Adipocyte (in vitro differentiated cells): ENCODE results near the gene PPP2R2C.

ENCODE experiments used
- DNase-seq: peaks from one replicate; pipeline ENCODE4 v3.0.0-alpha.2; 2015; ENCODE audit warnings: low read depth
- H3K27me3 ChIP-seq: replicated peaks from 2 replicates; pipeline ENCODE4 v1.7.0; 2013; ENCODE audit warnings: mild to moderate bottlenecking, low read length, moderate library complexity; ENCODE audit not compliant: control insufficient read depth, insufficient read depth
- H3K36me3 ChIP-seq: 2 replicates; pipeline ENCODE4 v1.7.0; 2013; ENCODE audit warnings: low read length, mild to moderate bottlenecking, moderate library complexity; ENCODE audit not compliant: control insufficient read depth, insufficient read depth, severe bottlenecking
- H3K4me1 ChIP-seq: 2 replicates; pipeline ENCODE4 v1.7.0; 2013; ENCODE audit warnings: mild to moderate bottlenecking, low read length, moderate library complexity; ENCODE audit not compliant: control insufficient read depth, insufficient read depth
- H3K4me3 ChIP-seq: 2 replicates; pipeline ENCODE4 v1.7.0; 2013; ENCODE audit warnings: mild to moderate bottlenecking, low read length, moderate library complexity
- H3K9ac ChIP-seq: 2 replicates; pipeline ENCODE4 v1.7.0; 2013; ENCODE audit warnings: mild to moderate bottlenecking, low read length, moderate library complexity
- H3K9me3 ChIP-seq: 2 replicates; pipeline ENCODE4 v1.7.0; 2013; ENCODE audit warnings: mild to moderate bottlenecking, low read length, moderate library complexity; ENCODE audit not compliant: control insufficient read depth

Gene PPP2R2C

GRCh38 chr4:6472387-6473263, at the start of gene PPP2R2C:
TSS of gene PPP2R2C (minus strand) at chr4:6472614. CDS start at chr4:6472229, 385 bp downstream.
- no peak within 1 kb of the TSS for H3K4me3 ChIP-seq
- no peaks in the 10 kb centered on the region for H3K36me3 ChIP-seq
- peaks cover 5% of the 10 kb centered on the region for H3K4me1 ChIP-seq
- H3K9ac ChIP-seq, result no peak within 1 kb of the TSS
- DNase-seq, result peak; percentile 2
- no peaks in the 10 kb centered on the region for H3K9me3 ChIP-seq
- H3K27me3 ChIP-seq, result peaks cover 38% of the 10 kb centered on the region

DNA sequence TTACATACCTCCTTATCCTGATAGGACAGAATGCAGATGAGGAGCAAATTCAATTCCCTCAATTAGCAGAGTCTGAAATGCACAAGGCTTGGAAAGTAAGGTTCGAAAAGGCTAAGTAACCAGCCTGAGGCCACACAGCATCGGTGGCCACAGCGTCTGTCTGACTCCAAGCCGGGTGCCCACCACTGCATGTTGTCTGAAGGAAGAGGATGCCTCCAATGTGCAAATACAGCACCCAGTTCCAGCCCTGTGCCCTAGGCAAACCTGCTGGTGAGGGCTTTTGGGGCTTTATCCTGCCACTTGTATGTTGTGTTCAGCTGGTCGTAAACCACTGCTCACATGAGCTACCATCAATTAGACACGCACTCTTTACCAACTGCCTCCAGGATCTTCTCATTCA, 48.6 kb upstream of the PPP2R2C start:
- no peaks in the 10 kb centered on the region for H3K36me3 ChIP-seq
- H3K4me1 ChIP-seq, result no peaks in the 10 kb centered on the region
- H3K4me3 ChIP-seq, result no peak overlapping the region
- H3K27me3 ChIP-seq, result peaks cover 34% of the 10 kb centered on the region
- no peak overlapping the region for H3K9ac ChIP-seq
- DNase-seq, result no peak
- H3K9me3 ChIP-seq, result peaks cover 12% of the 10 kb centered on the region

- peaks cover 33% of the 10 kb centered on the region for H3K27me3 ChIP-seq
- peaks cover 12% of the 10 kb centered on the region for H3K9me3 ChIP-seq
- no peak overlapping the region for H3K4me3 ChIP-seq
- no peaks in the 10 kb centered on the region for H3K4me1 ChIP-seq
- no peak for DNase-seq
- H3K36me3 ChIP-seq, result no peaks in the 10 kb centered on the region
- no peak overlapping the region for H3K9ac ChIP-seq
These were observed 47.7 kb upstream of the PPP2R2C start for GRCh38 chr4:6520051-6520636.

DNA sequence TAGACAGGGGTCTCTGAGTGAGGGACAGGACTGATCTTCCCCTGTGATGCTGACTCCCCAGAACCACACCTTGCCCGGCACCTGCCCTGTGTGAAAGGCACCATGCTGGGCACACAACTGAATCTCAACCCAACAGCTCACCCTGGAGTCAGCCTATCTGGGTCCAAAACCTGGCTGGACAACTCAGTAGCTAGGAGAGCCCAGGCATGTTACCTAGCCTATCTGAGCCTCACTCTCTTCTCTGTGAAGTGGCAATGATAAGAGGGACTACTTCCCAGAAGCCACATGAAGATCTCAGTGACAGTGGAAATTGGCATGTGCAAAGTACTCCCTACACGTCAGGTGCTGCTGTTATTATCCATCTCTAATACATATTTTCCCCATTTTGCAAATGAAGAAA, 44.8 kb upstream of the PPP2R2C start:
- peaks cover 12% of the 10 kb centered on the region for H3K9me3 ChIP-seq
- H3K4me3 ChIP-seq, result no peak overlapping the region
- no peak overlapping the region for H3K9ac ChIP-seq
- H3K4me1 ChIP-seq, result no peaks in the 10 kb centered on the region
- H3K27me3 ChIP-seq, result peaks cover 33% of the 10 kb centered on the region
- no peaks in the 10 kb centered on the region for H3K36me3 ChIP-seq
- DNase-seq, result no peak

- no peaks in the 10 kb centered on the region for H3K36me3 ChIP-seq
- H3K9me3 ChIP-seq, result peaks cover 12% of the 10 kb centered on the region
- no peak for DNase-seq
- no peak overlapping the region for H3K9ac ChIP-seq
- no peaks in the 10 kb centered on the region for H3K4me1 ChIP-seq
- H3K27me3 ChIP-seq, result peaks cover 29% of the 10 kb centered on the region
- H3K4me3 ChIP-seq, result no peak overlapping the region
These were observed 44.3 kb upstream of the PPP2R2C start for GRCh38 chr4:6516762-6517161.

- DNase-seq, result no peak
- Histone ChIP-seq H3K9ac (no peak overlapping the region), H3K27me3 (peaks cover 24% of the 10 kb centered on the region)
These were observed 43.9 kb upstream of the PPP2R2C start for GRCh38 chr4:6516281-6516680.

DNA sequence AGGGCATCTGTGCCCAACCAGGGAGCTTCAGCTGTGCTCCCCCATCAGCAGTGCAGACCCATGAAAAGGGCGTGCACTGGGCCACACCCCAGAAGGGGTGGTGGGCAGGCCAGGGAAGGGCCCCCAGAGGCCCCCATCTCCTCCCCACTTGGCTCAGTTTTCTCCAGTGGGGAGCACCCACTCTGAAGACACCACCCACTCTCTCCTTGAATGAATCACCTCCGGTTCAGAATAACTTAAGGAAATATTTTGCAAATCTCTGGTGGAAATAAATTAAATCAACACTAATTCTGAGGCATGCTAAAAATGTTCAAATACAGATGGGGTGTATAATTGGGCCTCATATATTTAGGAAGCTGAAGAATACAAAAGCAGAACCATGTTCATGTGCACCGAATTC, 41.3 kb upstream of the PPP2R2C start:
- no peaks in the 10 kb centered on the region for H3K4me1 ChIP-seq
- H3K9ac ChIP-seq, result no peak overlapping the region
- no peak for DNase-seq
- H3K9me3 ChIP-seq, result peaks cover 12% of the 10 kb centered on the region
- H3K27me3 ChIP-seq, result peaks cover 3% of the 10 kb centered on the region
- no peak overlapping the region for H3K4me3 ChIP-seq
- no peaks in the 10 kb centered on the region for H3K36me3 ChIP-seq

More at GRCh38 chr4:6516281-6516680, 43.9 kb upstream of the PPP2R2C start:
- Histone ChIP-seq H3K9me3 (peaks cover 12% of the 10 kb centered on the region), H3K4me3 (no peak overlapping the region), H3K36me3 (no peaks in the 10 kb centered on the region), H3K4me1 (no peaks in the 10 kb centered on the region)

DNA sequence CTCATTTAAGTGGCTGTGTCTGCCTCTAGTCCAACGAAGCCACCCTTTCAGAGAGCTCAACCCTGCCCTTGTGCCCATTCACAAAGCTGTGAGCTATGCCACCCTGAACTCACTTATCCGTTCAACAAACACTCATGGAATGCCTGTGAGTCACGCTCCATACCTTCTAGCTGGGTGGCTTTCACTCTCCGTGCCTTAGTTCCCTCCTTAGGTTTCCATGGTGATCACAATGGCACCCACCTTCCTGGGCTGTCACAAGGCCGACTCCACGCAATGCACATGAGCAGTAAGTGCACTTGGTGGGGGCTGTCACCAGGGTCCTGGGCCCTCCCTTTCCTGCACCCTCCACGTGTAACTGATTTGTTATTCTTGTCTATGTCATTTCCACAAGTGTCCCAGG, 37.2 kb upstream of the PPP2R2C start:
- H3K4me3 ChIP-seq, result no peak overlapping the region
- no peak for DNase-seq
- no peaks in the 10 kb centered on the region for H3K27me3 ChIP-seq
- no peak overlapping the region for H3K9ac ChIP-seq
- no peaks in the 10 kb centered on the region for H3K36me3 ChIP-seq
- H3K4me1 ChIP-seq, result no peaks in the 10 kb centered on the region
- H3K9me3 ChIP-seq, result peaks cover 16% of the 10 kb centered on the region

DNA sequence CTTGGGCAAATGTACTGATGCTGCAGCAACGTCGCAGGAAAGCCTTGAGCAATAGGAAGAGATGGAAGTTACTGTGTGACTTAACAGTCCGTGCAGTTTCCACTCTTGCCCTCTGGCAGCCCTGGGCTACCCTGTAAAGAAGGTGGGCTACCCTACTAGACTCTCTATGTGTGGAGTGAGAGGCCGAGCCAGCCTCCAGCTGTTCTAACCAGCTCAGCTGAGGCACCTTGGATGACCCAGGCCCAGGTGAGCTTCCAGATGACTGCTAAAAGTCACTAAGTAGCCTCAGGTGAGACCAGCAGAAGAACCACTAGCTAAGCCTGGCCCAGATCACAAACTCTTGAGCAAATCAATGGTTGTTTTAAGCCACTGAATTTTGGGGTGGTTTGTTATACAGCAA, 34.9 kb upstream of the PPP2R2C start:
- no peaks in the 10 kb centered on the region for H3K27me3 ChIP-seq
- no peaks in the 10 kb centered on the region for H3K4me1 ChIP-seq
- DNase-seq, result no peak
- H3K9ac ChIP-seq, result no peak overlapping the region
- H3K36me3 ChIP-seq, result no peaks in the 10 kb centered on the region
- peaks cover 26% of the 10 kb centered on the region for H3K9me3 ChIP-seq
- H3K4me3 ChIP-seq, result no peak overlapping the region

DNA sequence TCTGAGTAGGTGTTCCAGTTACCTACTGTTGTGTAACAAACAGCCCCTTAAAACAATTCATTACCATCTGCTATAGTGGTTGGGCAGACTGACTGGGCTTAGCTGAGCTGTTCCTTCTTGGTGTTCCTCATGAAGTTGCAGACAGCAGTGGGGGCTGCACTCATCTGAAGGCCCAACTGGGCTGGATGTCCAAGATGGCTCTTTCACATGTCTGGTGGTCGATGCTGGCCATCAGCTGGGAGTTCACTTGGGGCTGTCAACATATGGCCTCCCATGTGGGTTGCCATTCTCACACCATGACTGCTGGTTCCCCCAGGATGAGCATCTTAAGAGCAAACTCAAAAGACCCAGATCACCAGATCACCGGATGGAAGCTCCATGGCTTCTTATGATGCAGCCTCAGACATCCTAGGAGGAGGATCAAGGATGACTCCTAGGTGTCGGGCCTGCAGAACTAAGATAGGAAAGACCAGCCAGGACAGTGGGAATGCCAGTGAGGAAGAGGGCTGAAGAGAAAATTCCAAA, 34.3 kb upstream of the PPP2R2C start:
- no peaks in the 10 kb centered on the region for H3K27me3 ChIP-seq
- H3K4me1 ChIP-seq, result no peaks in the 10 kb centered on the region
- H3K36me3 ChIP-seq, result no peaks in the 10 kb centered on the region
- no peak overlapping the region for H3K9ac ChIP-seq
- no peak overlapping the region for H3K4me3 ChIP-seq
- DNase-seq, result no peak
- H3K9me3 ChIP-seq, result peaks cover 26% of the 10 kb centered on the region

DNA sequence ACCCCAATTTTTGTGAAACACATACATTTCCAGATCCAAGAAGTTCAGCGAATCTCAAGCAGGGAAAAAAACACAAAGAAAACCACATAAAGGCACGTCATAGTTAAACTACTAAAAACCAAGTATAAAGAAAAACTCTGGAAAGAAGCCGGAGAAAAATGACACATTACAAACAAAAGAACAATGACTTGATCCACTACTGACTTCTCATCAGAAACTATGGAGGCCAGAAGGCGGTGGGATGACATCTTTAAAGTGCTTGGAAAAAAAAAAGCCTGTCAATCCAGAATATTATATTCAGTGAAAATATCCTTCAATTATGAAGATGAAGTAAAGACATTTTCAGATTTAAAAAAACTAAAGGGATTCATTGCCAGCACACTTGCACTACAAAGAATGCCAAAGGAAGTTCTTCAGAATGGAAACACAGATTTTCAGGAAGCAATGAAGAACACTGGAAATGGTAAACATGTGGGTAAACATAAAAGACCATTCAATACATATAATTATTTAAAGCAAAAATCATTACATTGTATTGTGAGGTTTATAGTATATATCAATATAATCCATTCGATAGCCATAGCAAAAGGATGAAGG, 32.6 kb upstream of the PPP2R2C start:
- H3K9me3 ChIP-seq, result peaks cover 26% of the 10 kb centered on the region
- no peak overlapping the region for H3K4me3 ChIP-seq
- no peaks in the 10 kb centered on the region for H3K27me3 ChIP-seq
- H3K36me3 ChIP-seq, result no peaks in the 10 kb centered on the region
- H3K4me1 ChIP-seq, result no peaks in the 10 kb centered on the region
- DNase-seq, result no peak
- no peak overlapping the region for H3K9ac ChIP-seq
